Measurements from ENCODE around the gene COPB1.
A peak's percentile ranks its signal among the peaks of the same experiment; 100 is the strongest.

COPB1 gene

GRCh38 chr11:14503023-14503422 is 3.4 kb upstream of the COPB1 start:
- DNase-seq (ENCODE audit: low spot score), result no peak

DNA sequence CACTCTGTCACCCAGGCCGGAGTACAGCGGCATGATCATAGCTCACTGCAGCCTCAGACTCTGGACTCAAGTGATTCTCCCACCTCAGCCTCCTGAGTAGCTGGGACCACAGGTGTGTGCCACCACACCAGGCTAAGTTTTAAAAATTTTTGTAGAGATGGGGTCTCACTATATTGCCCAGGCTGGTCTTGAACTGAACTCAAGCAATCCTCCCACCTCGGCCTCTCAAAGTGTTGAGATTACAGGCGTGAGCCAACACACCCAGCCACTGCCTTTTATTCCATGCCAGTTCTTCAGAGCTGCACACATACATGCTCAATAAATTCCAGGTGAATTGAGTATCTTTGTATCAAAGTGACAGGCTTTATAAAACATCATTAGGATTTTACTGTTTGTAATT is 2.4 kb upstream of the COPB1 start:
- no peak for DNase-seq (ENCODE audit: low spot score)

DNA sequence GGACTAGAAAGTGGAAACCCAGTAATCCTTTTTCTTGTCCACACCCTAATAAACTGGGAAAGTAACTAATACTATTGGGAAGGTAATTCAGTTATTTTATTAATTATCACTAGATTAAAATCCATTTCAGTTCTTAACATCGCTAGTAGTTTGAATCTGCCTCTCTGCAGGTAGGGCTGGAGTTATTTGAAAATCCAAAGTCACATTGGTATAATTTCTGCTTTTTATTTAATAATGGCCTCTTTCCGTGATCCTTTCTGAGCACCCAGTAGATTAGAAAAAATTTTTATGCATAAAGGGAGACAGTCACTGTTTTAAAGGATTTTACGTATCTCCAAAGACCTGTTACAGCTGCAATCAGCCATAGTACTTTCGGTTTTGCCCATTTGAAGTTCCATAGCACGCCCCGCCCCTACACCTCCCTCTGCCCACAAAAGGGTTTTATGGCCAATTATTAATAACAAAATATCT is 605 bp upstream of the COPB1 start:
- peak; percentile 51 for DNase-seq (ENCODE audit: low spot score)

DNA sequence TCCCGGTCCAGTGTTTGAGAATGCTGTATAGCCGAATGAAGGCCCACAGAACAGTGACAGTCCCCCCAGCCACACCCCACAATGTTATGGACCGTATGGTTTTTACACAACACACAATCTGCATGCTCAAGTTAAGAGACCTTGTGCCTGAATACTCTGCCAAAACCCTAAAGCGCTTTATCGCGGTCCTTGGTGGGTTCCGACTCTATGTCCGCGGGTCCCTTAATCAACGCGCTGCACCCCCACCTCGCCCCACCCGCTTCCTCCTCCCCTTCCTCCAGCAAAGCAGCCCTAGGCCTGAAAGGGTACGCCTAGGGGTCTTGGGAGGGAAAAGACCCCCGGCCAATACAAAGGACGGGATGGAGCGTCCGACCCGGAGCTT is 442 bp downstream of the COPB1 start:
- peak; percentile 40 for DNase-seq (ENCODE audit: low spot score)

DNA sequence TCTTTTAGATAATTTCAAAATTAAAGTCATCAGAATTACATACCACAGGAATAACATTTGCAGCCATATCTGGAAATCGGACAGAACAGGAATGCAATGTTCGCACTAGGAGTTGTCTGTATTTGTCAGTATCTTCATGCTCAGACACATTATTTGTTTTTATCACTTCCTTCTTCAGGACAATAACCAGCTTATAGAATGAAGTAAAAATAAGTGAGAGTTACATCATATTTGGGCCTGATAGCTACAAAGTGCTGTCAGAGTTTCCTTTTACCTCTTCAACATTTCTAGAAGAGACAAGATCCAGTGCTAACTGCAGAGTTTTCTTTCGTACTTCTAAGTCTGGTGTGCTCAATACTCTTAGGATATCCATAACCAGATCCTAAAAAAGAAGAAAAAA is 18.9 kb downstream of the COPB1 start:
- no peak for DNase-seq (ENCODE audit: low spot score)

DNA sequence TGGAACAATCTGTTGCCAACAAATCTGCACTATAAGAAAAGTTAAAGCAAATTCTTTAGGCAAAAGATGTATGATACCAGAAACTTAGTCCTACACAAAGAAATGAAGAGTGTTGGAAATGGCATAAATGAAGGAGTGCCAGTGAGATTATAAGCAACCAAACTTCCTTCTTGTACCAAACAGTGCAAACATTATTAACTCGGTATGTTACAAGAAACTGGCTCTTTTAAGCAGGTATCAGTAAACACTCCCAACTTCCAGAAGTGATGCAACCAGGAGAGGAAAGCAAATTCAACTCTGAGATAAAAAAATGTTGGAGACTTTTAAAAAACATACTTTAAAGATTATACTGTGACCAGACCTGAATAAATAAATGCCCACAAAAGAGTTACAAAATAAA is 28.5 kb downstream of the COPB1 start:
- DNase-seq (ENCODE audit: low spot score), result no peak

DNA sequence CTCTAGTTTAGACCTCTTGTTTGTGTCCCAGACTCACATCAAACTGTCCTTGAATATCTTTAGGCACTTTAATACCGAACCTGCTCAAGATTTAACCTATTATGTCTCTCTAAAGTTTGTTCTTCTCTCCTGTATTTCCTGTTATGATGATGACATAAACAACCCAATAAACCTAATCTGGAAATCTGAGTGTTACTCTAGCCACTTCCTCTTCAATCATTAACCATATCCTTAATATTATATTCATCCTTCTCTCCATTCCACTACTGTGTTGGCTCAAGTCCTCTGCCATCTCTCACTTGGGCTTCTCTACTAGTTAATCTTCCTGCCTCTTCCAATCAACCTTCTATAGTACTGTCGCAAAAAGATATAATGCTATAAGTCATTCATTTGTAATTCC is 36.0 kb downstream of the COPB1 start:
- DNase-seq (ENCODE audit: low spot score), result no peak

DNA sequence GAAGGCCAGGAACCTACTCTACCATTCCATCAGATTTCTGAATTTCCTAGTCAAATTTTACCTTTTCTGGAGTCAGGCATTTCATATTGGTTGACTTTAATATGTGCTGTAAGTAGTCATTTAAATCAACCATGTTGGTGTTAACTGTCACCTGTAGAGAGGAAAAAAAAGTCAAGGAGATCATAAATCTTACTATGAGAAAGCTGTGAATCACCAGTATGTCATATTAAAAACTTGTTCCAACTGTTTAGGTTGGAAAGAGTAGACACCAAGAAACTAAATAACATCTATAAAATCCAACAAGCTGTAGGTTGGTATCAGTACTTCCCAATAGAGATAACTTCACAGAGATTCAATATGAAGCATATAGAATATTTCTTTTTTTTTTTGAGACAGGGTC is 39.5 kb downstream of the COPB1 start:
- DNase-seq (ENCODE audit: low spot score), result no peak

DNA sequence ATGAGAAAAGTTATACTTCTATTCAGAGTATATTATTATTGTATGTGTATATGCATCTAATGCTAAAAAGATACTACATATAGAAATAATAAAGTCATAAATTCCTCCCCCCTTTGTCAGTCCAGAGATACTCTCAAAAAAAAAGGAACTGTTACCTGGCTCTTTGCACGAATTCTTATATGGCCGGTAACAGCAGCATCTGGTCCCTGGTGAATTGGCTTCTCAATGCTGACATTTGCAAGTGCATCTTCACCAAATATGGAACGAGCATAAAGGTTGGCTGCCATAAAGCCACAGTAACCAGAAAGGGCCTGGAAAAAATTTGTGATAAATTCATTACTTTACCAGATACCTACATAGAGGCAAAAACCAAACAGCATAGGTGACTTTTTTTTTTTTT is 41.2 kb downstream of the COPB1 start:
- DNase-seq (ENCODE audit: low spot score), result no peak

DNA sequence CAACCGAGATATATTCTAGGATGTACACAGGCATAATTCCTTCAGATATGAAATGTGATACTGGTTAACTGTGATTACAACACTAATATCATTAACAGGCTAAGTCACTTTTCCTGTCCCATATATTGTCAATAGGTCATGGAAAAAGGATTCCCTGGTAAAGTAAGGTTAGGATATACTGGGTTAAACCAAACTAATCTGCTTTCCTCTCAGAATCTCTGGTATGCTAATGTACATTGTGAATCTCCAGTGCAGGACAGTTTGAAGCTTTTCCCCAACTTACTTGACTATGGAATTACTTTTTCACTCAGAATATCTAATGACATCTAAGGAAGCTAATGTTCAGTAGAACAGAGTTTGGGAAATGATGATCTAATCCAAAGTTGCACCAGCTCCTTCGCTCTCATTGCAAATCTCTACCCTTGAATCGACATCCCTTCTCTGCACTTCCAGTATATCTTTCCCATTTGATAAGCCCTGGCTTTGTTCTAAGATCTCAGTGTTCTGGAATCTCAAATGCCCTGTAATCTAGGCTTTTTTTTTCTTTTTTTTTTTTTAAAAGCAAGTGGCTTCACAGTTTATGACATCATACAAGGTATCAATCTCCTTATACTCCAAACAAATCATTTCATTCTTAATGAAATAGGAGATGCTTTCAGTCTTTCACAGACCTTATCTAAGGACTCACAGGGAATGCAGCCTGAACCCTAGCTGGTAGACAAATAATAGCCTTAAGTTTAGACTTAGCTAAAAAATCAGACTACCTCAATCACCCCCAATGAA is 43.8 kb downstream of the COPB1 start:
- DNase-seq (ENCODE audit: low spot score), result no peak

DNA sequence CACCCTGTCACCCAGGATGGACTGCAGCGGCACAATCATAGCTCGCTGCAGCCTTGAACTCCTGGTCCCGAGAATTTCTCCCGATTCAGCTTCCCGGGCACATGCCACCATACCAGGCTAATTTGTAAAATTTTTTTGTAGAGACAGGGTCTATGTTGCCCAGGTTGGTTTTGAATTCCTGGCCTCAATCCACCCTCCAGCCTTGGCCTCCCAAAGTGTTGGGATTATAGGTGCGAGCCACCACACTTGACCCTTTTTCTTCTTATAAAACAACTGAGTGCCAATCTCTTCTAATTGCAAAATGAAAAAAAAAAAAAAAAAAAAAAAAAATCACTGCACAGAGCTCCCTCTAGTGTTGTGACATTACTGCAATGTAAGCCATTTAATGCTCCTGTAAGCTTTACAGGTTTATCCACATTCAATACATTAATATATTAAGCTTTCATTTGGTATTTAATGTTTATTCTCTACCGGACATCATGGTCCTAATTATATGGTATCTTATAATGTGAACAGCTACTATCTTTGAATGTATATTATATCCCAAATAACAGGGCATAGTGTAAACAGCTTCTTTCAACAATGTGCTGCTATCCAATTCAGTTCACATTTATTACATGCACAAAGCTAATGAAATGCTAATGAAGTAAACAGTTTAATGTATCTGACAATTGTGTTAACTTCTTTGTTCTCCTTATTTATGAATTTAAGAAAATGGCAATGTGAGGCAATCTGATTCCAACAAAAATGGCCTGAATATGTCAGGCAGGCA is 44.6 kb downstream of the COPB1 start:
- peak; percentile 33 for DNase-seq (ENCODE audit: low spot score)

DNA sequence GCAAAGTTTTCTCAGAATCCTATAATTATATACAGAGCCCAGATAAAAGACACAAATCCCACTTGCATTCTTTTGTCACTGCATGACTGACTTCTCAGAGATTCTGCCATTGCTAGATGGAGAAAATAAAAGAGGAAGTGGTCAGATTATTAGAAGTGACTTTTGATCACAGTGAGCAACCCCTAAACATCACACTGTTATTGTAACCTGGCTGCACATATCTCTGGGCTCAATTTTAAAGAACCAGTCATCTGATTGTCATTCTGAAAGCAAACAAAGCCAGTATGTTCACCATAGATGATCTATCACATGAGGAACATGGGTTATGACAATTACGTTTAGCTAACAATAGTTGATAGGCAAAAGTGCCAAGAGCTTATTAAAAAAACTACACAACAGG is 47.8 kb downstream of the COPB1 start:
- no peak for DNase-seq (ENCODE audit: low spot score)

GRCh38 chr11:14449302-14449714 is 50.3 kb downstream of the COPB1 start:
- DNase-seq (ENCODE audit: low spot score), result no peak

DNA sequence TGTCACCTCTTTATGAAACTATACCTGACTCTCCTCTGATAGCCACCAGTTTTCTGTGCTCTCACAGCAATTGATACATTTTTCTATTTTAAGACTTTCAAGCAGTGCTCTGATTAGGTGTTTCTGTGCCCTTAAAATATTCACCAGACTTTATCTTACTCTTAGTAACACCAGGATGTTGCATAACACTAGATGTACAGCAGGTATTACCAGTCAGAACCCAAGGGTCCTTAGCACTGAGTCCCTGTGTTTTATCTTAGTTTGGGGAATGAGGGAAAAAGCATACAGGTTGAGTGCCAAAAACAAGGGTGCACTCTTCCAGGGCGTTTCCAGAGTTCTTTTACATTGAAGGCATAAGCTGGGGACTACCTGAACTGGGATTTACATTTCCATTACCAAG is 51.4 kb downstream of the COPB1 start:
- no peak for DNase-seq (ENCODE audit: low spot score)

DNA sequence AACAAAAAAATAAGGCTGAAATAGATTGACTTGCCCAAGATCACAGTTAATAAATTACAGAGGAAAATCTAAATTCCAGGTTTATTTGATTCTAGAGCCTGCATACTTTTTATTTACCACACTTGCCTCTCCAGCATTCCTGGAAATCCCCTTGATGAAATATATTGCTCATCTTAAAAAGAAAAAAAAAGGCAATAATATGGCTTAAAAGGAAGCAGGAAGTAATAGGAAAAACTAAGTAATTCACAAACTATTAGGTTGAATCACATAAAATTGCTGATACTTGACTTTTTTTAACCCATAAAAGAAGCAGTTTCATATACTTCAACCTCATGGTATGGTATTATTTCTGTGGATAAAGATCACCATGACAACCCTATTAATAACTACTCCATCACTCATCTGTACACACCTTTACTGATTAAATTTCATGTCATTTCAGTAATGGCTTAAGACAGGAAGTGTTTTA is 52.9 kb downstream of the COPB1 start:
- DNase-seq (ENCODE audit: low spot score), result peak; percentile 34

GRCh38 chr11:14445542-14446530 is 53.8 kb downstream of the COPB1 start:
- DNase-seq (ENCODE audit: low spot score), result peak; percentile 28

GRCh38 chr11:14444441-14445189 is 55.0 kb downstream of the COPB1 start:
- DNase-seq (ENCODE audit: low spot score), result no peak

- no peak for DNase-seq (ENCODE audit: low spot score)
Observed at GRCh38 chr11:14443638-14444037, 56.0 kb downstream of the COPB1 start.

GRCh38 chr11:14435717-14436512 is 63.7 kb downstream of the COPB1 start:
- DNase-seq (ENCODE audit: low spot score), result no peak

GRCh38 chr11:14425621-14426020 is 74.0 kb downstream of the COPB1 start:
- no peak for DNase-seq (ENCODE audit: low spot score)

GRCh38 chr11:14424096-14424495 is 75.5 kb downstream of the COPB1 start:
- peak; percentile 33 for DNase-seq (ENCODE audit: low spot score)

All from AG20443 (cell line).